NB4 (cell line): Measurements from ENCODE around the gene SWT1.

Experiments used
- DNase-seq: peaks from one replicate; pipeline ENCODE4 v3.0.0; 2010; ENCODE audit warnings: low read depth
- H3K4me3 ChIP-seq: one replicate; pipeline ENCODE4 v1.5.1; 2011; ENCODE audit warnings: mild to moderate bottlenecking, low read depth, low read length, moderate library complexity
- CTCF ChIP-seq: IDR thresholded peaks from one replicate; pipeline ENCODE4 v1.5.1; 2012; ENCODE audit warnings: low read depth, low read length
- MYC ChIP-seq: IDR thresholded peaks from 2 replicates; pipeline ENCODE4 v1.6.1; 2011; ENCODE audit warnings: low read depth, low read length
- POLR2A ChIP-seq: IDR thresholded peaks from 2 replicates; pipeline ENCODE4 v1.6.1; 2011; ENCODE audit warnings: mild to moderate bottlenecking; ENCODE audit not compliant: insufficient read length; ENCODE audit errors: extremely low read depth
- TF ChIP-seq, protein P1 (sequence below): IDR thresholded peaks from 2 replicates; pipeline ENCODE4 v1.6.1; 2011; ENCODE audit warnings: low read depth, low read length

Gene SWT1

GRCh38 chr1:185300152-185300551 lies 143.2 kb downstream of the SWT1 start:
- no peak overlapping the region for H3K4me3 ChIP-seq
- DNase-seq, result no peak
- TF ChIP-seq POLR2A (no peak), MYC (no peak), CTCF (no peak)
- TF ChIP-seq, protein P1, sequence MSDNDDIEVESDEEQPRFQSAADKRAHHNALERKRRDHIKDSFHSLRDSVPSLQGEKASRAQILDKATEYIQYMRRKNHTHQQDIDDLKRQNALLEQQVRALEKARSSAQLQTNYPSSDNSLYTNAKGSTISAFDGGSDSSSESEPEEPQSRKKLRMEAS, result no peak

- TF ChIP-seq MYC (no peak), POLR2A (no peak), CTCF (no peak)
- TF ChIP-seq, protein P1, result no peak
- no peak for DNase-seq
- H3K4me3 ChIP-seq, result no peak overlapping the region
Observed at GRCh38 chr1:185305419-185305818, 148.5 kb downstream of the SWT1 start.

DNA sequence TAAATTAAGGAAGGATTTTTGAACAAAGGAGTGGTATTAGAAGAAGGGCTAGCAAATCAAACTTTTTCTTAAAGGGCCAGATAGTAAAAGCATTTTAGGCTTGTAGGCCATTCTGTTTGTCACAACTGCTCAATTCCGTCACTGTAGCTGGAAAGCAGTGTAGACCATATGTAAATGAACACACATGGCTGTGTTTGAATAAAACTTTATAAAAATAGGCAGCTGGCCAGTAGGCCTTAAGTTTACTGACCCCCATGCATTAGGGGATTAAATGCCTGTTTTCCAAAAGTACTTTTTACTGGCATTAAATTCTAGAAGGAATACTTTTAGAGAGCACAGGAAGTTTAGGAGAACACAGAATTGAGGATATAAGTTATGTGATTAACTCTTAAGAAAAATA lies 151.2 kb downstream of the SWT1 start:
- H3K4me3 ChIP-seq, result no peak overlapping the region
- TF ChIP-seq MYC (no peak), POLR2A (no peak), CTCF (no peak)
- TF ChIP-seq, protein P1, result no peak
- no peak for DNase-seq

- no peak for DNase-seq
- no peak overlapping the region for H3K4me3 ChIP-seq
- TF ChIP-seq POLR2A, result no peak
- TF ChIP-seq MYC, result no peak
- no peak for TF ChIP-seq CTCF
- TF ChIP-seq, protein P1, result no peak
Observed at GRCh38 chr1:185309566-185309965, 152.6 kb downstream of the SWT1 start.

GRCh38 chr1:185311589-185312225 lies 154.7 kb downstream of the SWT1 start:
- TF ChIP-seq MYC (no peak), POLR2A (no peak), CTCF (no peak)
- TF ChIP-seq, protein P1, result no peak
- H3K4me3 ChIP-seq, result peak overlapping the region; percentile 41
- no peak for DNase-seq
